Measurements from ENCODE around the gene KIF1B. TPM values are rescaled to one million over a fixed set of nuclear protein-coding genes. Genes with fewer than 3 reads are reported as not detected.

Gene KIF1B
- total RNA-seq, 1 experiment from 2014 or later, result 28.1 TPM

- TF ChIP-seq, protein P1, sequence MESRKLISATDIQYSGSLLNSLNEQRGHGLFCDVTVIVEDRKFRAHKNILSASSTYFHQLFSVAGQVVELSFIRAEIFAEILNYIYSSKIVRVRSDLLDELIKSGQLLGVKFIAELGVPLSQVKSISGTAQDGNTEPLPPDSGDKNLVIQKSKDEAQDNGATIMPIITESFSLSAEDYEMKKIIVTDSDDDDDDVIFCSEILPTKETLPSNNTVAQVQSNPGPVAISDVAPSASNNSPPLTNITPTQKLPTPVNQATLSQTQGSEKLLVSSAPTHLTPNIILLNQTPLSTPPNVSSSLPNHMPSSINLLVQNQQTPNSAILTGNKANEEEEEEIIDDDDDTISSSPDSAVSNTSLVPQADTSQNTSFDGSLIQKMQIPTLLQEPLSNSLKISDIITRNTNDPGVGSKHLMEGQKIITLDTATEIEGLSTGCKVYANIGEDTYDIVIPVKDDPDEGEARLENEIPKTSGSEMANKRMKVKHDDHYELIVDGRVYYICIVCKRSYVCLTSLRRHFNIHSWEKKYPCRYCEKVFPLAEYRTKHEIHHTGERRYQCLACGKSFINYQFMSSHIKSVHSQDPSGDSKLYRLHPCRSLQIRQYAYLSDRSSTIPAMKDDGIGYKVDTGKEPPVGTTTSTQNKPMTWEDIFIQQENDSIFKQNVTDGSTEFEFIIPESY (IDR thresholded peaks at IDR 0.05; ENCODE audit: extremely low read depth, insufficient replicate concordance, low read length), result no peak
- TF ChIP-seq POLR2A (IDR thresholded peaks at IDR 0.05; ENCODE audit: borderline replicate concordance, extremely low read depth, insufficient read depth, insufficient read length), result no peak
- TF ChIP-seq CEBPB (IDR thresholded peaks at IDR 0.05; ENCODE audit: low read depth), result no peak
- TF ChIP-seq CBX3 (IDR thresholded peaks at IDR 0.05; ENCODE audit: low read depth), result no peak
- no peak for TF ChIP-seq SIN3A (IDR thresholded peaks at IDR 0.05; ENCODE audit: low read depth)
- TF ChIP-seq YY1 (IDR thresholded peaks at IDR 0.05; ENCODE audit: extremely low read depth, insufficient replicate concordance, low read depth, low read length), result no peak
These were observed 176.6 kb downstream of the KIF1B start (continued) for GRCh38 chr1:10386761-10387676.

- Histone ChIP-seq H3K27ac (ENCODE audit: low read depth, low read length) (peak overlapping the region; percentile 35; the same call in 1 of the 2 replicates), H3K4me1 (ENCODE audit: control insufficient read depth in 1 of 2, insufficient read depth in 2 of 2, low read length in 2 of 2) (peaks cover 5 to 9% of the 10 kb centered on the region in 2 experiments; a peak in 3 of 4 replicates), H2AFZ (ENCODE audit: low read depth, low read length, poor library complexity, severe bottlenecking) (no peak overlapping the region), H3K4me3 (replicated peaks in 1 of 2; ENCODE audit: low read depth in 1 of 2, low read length in 2 of 2) (no peak overlapping the region), H3K9ac (ENCODE audit: low read length) (no peak overlapping the region), H3K4me2 (ENCODE audit: low read length) (peak overlapping the region; percentile 2; the same call in 1 of the 2 replicates), H3K9me3 (ENCODE audit: control insufficient read depth in 1 of 2, insufficient read depth in 1 of 2, low read depth in 1 of 2, low read length in 2 of 2) (no peaks in the 10 kb centered on the region), H4K20me1 (ENCODE audit: insufficient read depth) (no peaks in the 10 kb centered on the region), H3K27me3 (ENCODE audit: insufficient read depth, low read length) (no peaks in the 10 kb centered on the region), H3K36me3 (ENCODE audit: control insufficient read depth in 1 of 2, insufficient read depth in 2 of 2, low read length in 2 of 2) (no peaks in the 10 kb centered on the region), H3K9me2 (ENCODE audit: insufficient read depth) (no peaks in the 10 kb centered on the region), H3K79me2 (ENCODE audit: insufficient read depth, low read length) (no peaks in the 10 kb centered on the region)
- CTCF ChIA-PET, result interaction anchor here (1.2 to 1.6 kb wide), 2 partner anchors 11 to 106 kb away, joined by 4 to 8 read pairs; partner anchors contain the start of gene PGD
- BruUV-seq (replicated peaks), result no TSS peak
- intact Hi-C loops (cut with micrococcal nuclease), result no loop called here
- no peak for DNase-seq (ENCODE audit: low read depth, low spot score)
- ATAC-seq, result no peak
- POLR2A ChIA-PET, result interaction anchor here (2.3 kb wide), 1 partner anchor 11 kb away, joined by 11 read pairs; the partner anchor contains the start of gene PGD
- RAD21 ChIA-PET (ENCODE audit: low non-redundant PET in 1 of 2, low total read pairs in 2 of 2, uncharacterized antibody in 2 of 2, unreplicated experiment in 2 of 2), result interaction anchor here in 1 of 2 experiments (0.6 kb wide), 1 partner anchor 331 kb away, joined by 3 read pairs; no protein-coding TSS in a partner anchor
- TF ChIP-seq SRF (IDR thresholded peaks at IDR 0.05; ENCODE audit: low read depth), result no peak
- TF ChIP-seq ZNF274 (IDR thresholded peaks at IDR 0.05; ENCODE audit: low read depth, low read length), result no peak
- TF ChIP-seq ZFX (IDR thresholded peaks at IDR 0.05), result no peak
- TF ChIP-seq, protein P2, sequence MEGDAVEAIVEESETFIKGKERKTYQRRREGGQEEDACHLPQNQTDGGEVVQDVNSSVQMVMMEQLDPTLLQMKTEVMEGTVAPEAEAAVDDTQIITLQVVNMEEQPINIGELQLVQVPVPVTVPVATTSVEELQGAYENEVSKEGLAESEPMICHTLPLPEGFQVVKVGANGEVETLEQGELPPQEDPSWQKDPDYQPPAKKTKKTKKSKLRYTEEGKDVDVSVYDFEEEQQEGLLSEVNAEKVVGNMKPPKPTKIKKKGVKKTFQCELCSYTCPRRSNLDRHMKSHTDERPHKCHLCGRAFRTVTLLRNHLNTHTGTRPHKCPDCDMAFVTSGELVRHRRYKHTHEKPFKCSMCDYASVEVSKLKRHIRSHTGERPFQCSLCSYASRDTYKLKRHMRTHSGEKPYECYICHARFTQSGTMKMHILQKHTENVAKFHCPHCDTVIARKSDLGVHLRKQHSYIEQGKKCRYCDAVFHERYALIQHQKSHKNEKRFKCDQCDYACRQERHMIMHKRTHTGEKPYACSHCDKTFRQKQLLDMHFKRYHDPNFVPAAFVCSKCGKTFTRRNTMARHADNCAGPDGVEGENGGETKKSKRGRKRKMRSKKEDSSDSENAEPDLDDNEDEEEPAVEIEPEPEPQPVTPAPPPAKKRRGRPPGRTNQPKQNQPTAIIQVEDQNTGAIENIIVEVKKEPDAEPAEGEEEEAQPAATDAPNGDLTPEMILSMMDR (IDR thresholded peaks at IDR 0.05 in 2 of 3, conservative IDR thresholded peaks at IDR 0.05 in 1 of 3; ENCODE audit: borderline replicate concordance in 1 of 3, insufficient read depth in 1 of 3, low read depth in 2 of 3, low read length in 2 of 3), result no peak
- no peak for TF ChIP-seq EZH2phosphoT487 (IDR thresholded peaks at IDR 0.05; ENCODE audit: borderline replicate concordance)
- no peak for TF ChIP-seq YY1 (IDR thresholded peaks at IDR 0.05; ENCODE audit: extremely low read depth, insufficient replicate concordance, low read depth, low read length)
- no peak for TF ChIP-seq TCF7L2 (IDR thresholded peaks at IDR 0.05; ENCODE audit: borderline replicate concordance, extremely low read depth, insufficient read depth, insufficient read length)
- no peak for TF ChIP-seq POLR2AphosphoS5 (IDR thresholded peaks at IDR 0.05; ENCODE audit: low read depth, low read length)
- no peak for TF ChIP-seq FOSL1 (IDR thresholded peaks at IDR 0.05; ENCODE audit: low read depth)
- TF ChIP-seq RAD21 (IDR thresholded peaks at IDR 0.05; ENCODE audit: low read depth), result no peak
- TF ChIP-seq ELF1 (IDR thresholded peaks at IDR 0.05; ENCODE audit: borderline replicate concordance, low read depth), result no peak
These were observed 177.5 kb downstream of the KIF1B start for GRCh38 chr1:10387677-10388386.

All from HCT116 (cell line).